Mesendoderm (in vitro differentiated cells): ENCODE results near the gene FAM186B.
"Not testable (repeated sequence)": the region's sequence is repeated elsewhere in the genome, so short reads cannot be mapped to it uniquely, and the experiment has no call there.

Source experiments
- DNase-seq: peaks from one replicate; pipeline ENCODE4 v3.0.0; 2013
- H2AK5ac ChIP-seq: 2 replicates; pipeline ENCODE4 v1.6.1; 2013; ENCODE audit warnings: low read length, inconsistent platforms
- H2BK120ac ChIP-seq: 2 replicates; pipeline ENCODE4 v1.6.1; 2013; ENCODE audit warnings: low read depth, mild to moderate bottlenecking, low read length, moderate library complexity, mixed read lengths
- H2BK15ac ChIP-seq: replicated peaks from 2 replicates; pipeline ENCODE4 v1.6.1; 2013; ENCODE audit warnings: low read depth, mild to moderate bottlenecking, moderate library complexity
- H2BK5ac ChIP-seq: 2 replicates; pipeline ENCODE4 v1.6.1; 2013; ENCODE audit warnings: low read length, inconsistent platforms
- H3K18ac ChIP-seq: 2 replicates; pipeline ENCODE4 v1.6.1; 2013; ENCODE audit warnings: mild to moderate bottlenecking, low read length, mixed read lengths
- H3K23ac ChIP-seq: one replicate; pipeline ENCODE4 v1.6.1; 2013; ENCODE audit warnings: low read length
- H3K27ac ChIP-seq: 2 replicates; pipeline ENCODE4 v1.5.1; 2013; ENCODE audit warnings: low read depth, mild to moderate bottlenecking, inconsistent platforms, low read length, moderate library complexity
- H3K27me3 ChIP-seq: 2 replicates; pipeline ENCODE4 v1.6.1; 2013; ENCODE audit warnings: low read length, control low read depth, mild to moderate bottlenecking, inconsistent platforms; ENCODE audit not compliant: insufficient read depth, poor library complexity
- H3K36me3 ChIP-seq: 2 replicates; pipeline ENCODE4 v1.6.1; 2013; ENCODE audit warnings: low read length, inconsistent platforms; ENCODE audit not compliant: control insufficient read depth, insufficient read depth
- H3K4ac ChIP-seq: one replicate; pipeline ENCODE4 v1.6.1; 2013; ENCODE audit warnings: low read depth, mild to moderate bottlenecking, low read length, moderate library complexity
- H3K4me1 ChIP-seq: 2 replicates; pipeline ENCODE4 v1.6.1; 2013; ENCODE audit warnings: low read depth, low read length, inconsistent platforms; ENCODE audit not compliant: control insufficient read depth
- H3K4me2 ChIP-seq: 2 replicates; pipeline ENCODE4 v1.6.1; 2013; ENCODE audit warnings: low read length
- H3K4me3 ChIP-seq: 2 replicates; pipeline ENCODE4 v1.5.1; 2013; ENCODE audit warnings: mild to moderate bottlenecking, low read length
- H3K56ac ChIP-seq: one replicate; pipeline ENCODE4 v1.6.1; 2013; ENCODE audit warnings: low read length
- H3K79me1 ChIP-seq: 2 replicates; pipeline ENCODE4 v1.6.1; 2013; ENCODE audit warnings: low read length, inconsistent platforms
- H3K79me2 ChIP-seq: 2 replicates; pipeline ENCODE4 v1.6.1; 2013; ENCODE audit warnings: mild to moderate bottlenecking, low read length; ENCODE audit not compliant: control insufficient read depth, insufficient read depth
- H3K9ac ChIP-seq: 2 replicates; pipeline ENCODE4 v1.6.1; 2013; ENCODE audit warnings: low read length, inconsistent platforms
- H4K5ac ChIP-seq: one replicate; pipeline ENCODE4 v1.6.1; 2013; ENCODE audit warnings: low read length
- H4K8ac ChIP-seq: one replicate; pipeline ENCODE4 v1.6.1; 2013; ENCODE audit warnings: low read depth, mild to moderate bottlenecking, control low read depth, low read length, moderate library complexity
- WGBS: extraction: QIAGEN DNeasy Blood & Tissue Kit; methylation state at CpG from one replicate; pipeline ENCODE4 v1.1.7; 2013; ENCODE audit warnings: low lambda C conversion rate, missing lambda C conversion rate; ENCODE audit not compliant: insufficient coverage; ENCODE audit errors: extremely low coverage; 5-methylcytosine and 5-hydroxymethylcytosine counted together

FAM186B gene

GRCh38 chr12:49612210-49612609, 6.8 kb upstream of the FAM186B start:
- H3K79me2 ChIP-seq, result no peaks in the 10 kb centered on the region
- H3K79me1 ChIP-seq, result no peaks in the 10 kb centered on the region
- H4K5ac ChIP-seq, result no peak overlapping the region
- no peak for DNase-seq
- H2BK15ac ChIP-seq, result no peak overlapping the region
- H3K56ac ChIP-seq, result no peak overlapping the region
- no peaks in the 10 kb centered on the region for H3K27me3 ChIP-seq
- H2BK120ac ChIP-seq, result no peak overlapping the region
- no peak overlapping the region for H3K4ac ChIP-seq
- H3K4me3 ChIP-seq, result no peak overlapping the region
- no peak overlapping the region for H2BK5ac ChIP-seq
- H3K18ac ChIP-seq, result no peak overlapping the region
- no peak overlapping the region for H2AK5ac ChIP-seq
- H3K23ac ChIP-seq, result no peak overlapping the region
- no peak overlapping the region for H3K27ac ChIP-seq
- H3K4me1 ChIP-seq, result no peaks in the 10 kb centered on the region
- no peaks in the 10 kb centered on the region for H3K36me3 ChIP-seq
- H3K9ac ChIP-seq, result no peak overlapping the region
- H3K4me2 ChIP-seq, result no peak overlapping the region
- no peak overlapping the region for H4K8ac ChIP-seq

- not testable (repeated sequence) for H3K18ac ChIP-seq, H3K4me2 ChIP-seq, H2BK5ac ChIP-seq, DNase-seq, H3K4me3 ChIP-seq, H3K4ac ChIP-seq, H3K27ac ChIP-seq, H4K8ac ChIP-seq, H3K79me2 ChIP-seq, H3K9ac ChIP-seq, H4K5ac ChIP-seq, H3K27me3 ChIP-seq, H3K79me1 ChIP-seq, H2AK5ac ChIP-seq, H2BK120ac ChIP-seq, H3K23ac ChIP-seq, H3K36me3 ChIP-seq, H2BK15ac ChIP-seq, H3K56ac ChIP-seq, H3K4me1 ChIP-seq
- WGBS, result no CpG with 5 or more reads among the region's 4 CpGs
These were observed 5.3 kb upstream of the FAM186B start for GRCh38 chr12:49610785-49611184.

- peak; percentile 43 for DNase-seq
- Histone ChIP-seq H3K79me1 (no peaks in the 10 kb centered on the region), H2BK120ac (no peak overlapping the region), H3K36me3 (no peaks in the 10 kb centered on the region), H2AK5ac (no peak overlapping the region), H3K9ac (no peak overlapping the region), H3K4me2 (no peak overlapping the region), H3K18ac (no peak overlapping the region), H3K23ac (no peak overlapping the region), H3K4me3 (no peak overlapping the region), H2BK15ac (no peak overlapping the region), H3K4me1 (no peaks in the 10 kb centered on the region), H3K27ac (no peak overlapping the region), H3K56ac (no peak overlapping the region), H2BK5ac (no peak overlapping the region), H3K4ac (no peak overlapping the region), H4K5ac (no peak overlapping the region), H3K79me2 (no peaks in the 10 kb centered on the region), H3K27me3 (no peaks in the 10 kb centered on the region), H4K8ac (no peak overlapping the region)
- WGBS, result no CpG with 5 or more reads among the region's 1 CpG
These were observed 4.4 kb upstream of the FAM186B start for GRCh38 chr12:49609875-49610154.

DNA sequence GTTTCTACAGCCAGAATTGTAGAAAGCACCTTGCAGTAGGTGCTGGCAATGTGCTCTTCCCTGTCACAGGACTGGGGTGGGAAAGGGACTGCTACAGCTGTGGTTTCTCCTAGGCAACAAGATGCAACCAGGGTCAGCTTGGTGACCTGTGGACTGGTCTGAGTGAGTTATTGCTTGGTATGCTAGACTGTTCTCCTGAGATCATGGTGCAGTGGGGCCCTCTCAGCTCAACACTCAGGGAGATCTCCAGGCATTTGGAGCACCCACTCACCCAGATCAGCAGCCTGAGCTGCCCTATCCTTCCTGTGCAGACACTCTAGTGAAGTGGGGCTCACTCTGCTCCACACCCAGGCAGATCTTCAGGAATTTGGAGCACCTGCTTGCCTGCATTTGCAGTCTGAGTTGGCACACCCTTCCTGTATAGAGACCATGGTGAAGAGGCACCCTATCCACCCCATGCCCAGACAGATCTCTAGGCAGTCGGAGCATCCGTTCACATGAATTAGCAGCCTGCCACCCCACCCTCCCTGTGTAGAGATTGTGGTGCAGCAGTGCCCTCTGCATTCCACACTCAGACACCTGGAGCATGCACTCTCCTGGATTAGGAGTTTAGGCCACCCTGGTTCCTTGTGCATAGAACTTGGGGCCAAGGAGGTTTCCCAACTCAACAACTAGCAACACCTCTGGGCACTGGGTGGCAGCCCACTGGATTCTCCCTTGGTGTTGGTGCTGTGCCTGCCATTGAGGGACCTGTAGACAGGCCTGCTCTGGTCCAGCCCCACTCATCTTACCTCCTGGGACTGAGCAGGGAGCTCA, 3.8 kb upstream of the FAM186B start:
- Histone ChIP-seq H3K4me2 (no peak overlapping the region), H2AK5ac (no peak overlapping the region), H3K36me3 (no peaks in the 10 kb centered on the region), H3K18ac (no peak overlapping the region), H4K5ac (no peak overlapping the region), H2BK5ac (no peak overlapping the region), H3K23ac (no peak overlapping the region), H3K4ac (no peak overlapping the region), H2BK15ac (no peak overlapping the region), H3K27me3 (no peaks in the 10 kb centered on the region), H3K9ac (no peak overlapping the region), H3K79me2 (no peaks in the 10 kb centered on the region), H3K56ac (no peak overlapping the region), H3K4me3 (no peak overlapping the region), H3K4me1 (no peaks in the 10 kb centered on the region), H4K8ac (no peak overlapping the region), H3K27ac (no peak overlapping the region), H2BK120ac (no peak overlapping the region), H3K79me1 (no peaks in the 10 kb centered on the region)
- WGBS, result no CpG with 5 or more reads among the region's 2 CpGs
- DNase-seq, result no peak

DNA sequence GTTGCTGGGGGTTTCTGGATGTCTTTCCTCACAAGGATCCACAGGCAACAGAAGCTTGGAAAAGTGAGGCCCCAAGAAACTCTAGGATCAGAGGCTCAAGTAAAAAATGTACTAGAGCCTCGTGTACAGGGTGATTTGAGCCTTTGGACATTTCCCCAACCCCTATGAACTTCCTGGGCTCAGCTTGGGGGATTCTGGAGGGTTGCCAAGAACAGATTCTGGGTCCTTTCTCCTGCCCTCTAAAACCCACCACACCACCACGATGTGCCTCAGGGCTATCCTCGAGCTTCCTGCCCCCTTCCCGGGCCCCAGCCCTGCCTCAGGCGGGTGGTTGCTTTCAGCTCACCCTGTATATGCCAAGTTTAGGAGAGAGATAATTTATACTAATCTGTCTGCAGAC, 583 bp downstream of the FAM186B start:
- H3K36me3 ChIP-seq, result no peaks in the 10 kb centered on the region
- H2BK120ac ChIP-seq, result no peak overlapping the region
- no peak overlapping the region for H4K8ac ChIP-seq
- H2AK5ac ChIP-seq, result no peak overlapping the region
- H3K4ac ChIP-seq, result no peak overlapping the region
- WGBS, result no CpG with 5 or more reads among the region's 5 CpGs
- H3K23ac ChIP-seq, result no peak overlapping the region
- no peaks in the 10 kb centered on the region for H3K27me3 ChIP-seq
- H3K4me3 ChIP-seq, result no peak overlapping the region
- no peaks in the 10 kb centered on the region for H3K4me1 ChIP-seq
- no peak for DNase-seq
- no peaks in the 10 kb centered on the region for H3K79me1 ChIP-seq
- no peak overlapping the region for H3K18ac ChIP-seq
- no peak overlapping the region for H3K27ac ChIP-seq
- H3K9ac ChIP-seq, result no peak overlapping the region
- no peak overlapping the region for H3K4me2 ChIP-seq
- no peaks in the 10 kb centered on the region for H3K79me2 ChIP-seq
- H3K56ac ChIP-seq, result no peak overlapping the region
- no peak overlapping the region for H2BK5ac ChIP-seq
- H4K5ac ChIP-seq, result no peak overlapping the region
- H2BK15ac ChIP-seq, result no peak overlapping the region

DNA sequence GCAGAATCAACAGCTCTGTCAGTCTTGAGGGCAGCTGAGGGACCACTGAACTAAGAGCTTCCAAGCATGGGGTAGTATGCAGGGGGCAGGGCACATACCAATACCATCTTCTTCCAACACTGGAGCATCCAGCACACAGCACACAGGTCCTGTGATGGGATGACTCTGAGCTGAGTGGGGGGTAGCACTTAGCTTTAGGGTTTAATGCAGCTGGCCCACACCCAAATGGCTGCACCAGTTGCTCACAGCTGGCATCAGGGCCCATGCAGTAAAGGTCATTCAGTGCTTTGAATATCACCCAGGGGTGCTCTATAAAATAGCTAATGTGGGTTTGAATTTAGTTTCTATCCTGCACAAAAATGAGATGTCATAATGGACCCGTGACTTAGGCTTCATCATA, 1.7 kb downstream of the FAM186B start:
- Histone ChIP-seq H3K27me3 (no peaks in the 10 kb centered on the region), H3K79me2 (no peaks in the 10 kb centered on the region), H2BK5ac (no peak overlapping the region), H4K8ac (no peak overlapping the region), H3K4me2 (no peak overlapping the region), H3K9ac (no peak overlapping the region), H2BK15ac (no peak overlapping the region), H3K27ac (no peak overlapping the region), H2AK5ac (no peak overlapping the region), H3K4me3 (no peak overlapping the region), H3K18ac (no peak overlapping the region), H3K56ac (no peak overlapping the region), H3K23ac (no peak overlapping the region), H3K79me1 (no peaks in the 10 kb centered on the region), H3K4ac (no peak overlapping the region), H2BK120ac (no peak overlapping the region), H3K36me3 (no peaks in the 10 kb centered on the region), H4K5ac (no peak overlapping the region), H3K4me1 (no peaks in the 10 kb centered on the region)
- no peak for DNase-seq
- WGBS, result no CpG with 5 or more reads among the region's 1 CpG
